HCT116 (cell line): Measurements from ENCODE around the gene WNK2. TPM values are rescaled to one million over a fixed set of nuclear protein-coding genes. Genes with fewer than 3 reads are reported as not detected.

Experiments used
- ATAC-seq: fragments of 200-7000 bp; cut with Tn5 transposase; 2 replicates; pipeline ENCODE4 v1.9.1; 2020; ENCODE audit warnings: mild to moderate bottlenecking, moderate library complexity
- BruUV-seq: library from RNA; stranded (reverse); fragments of 400-500 nt; replicated peaks from 2 replicates; lab custom pipeline; 2021; lab: Mats Ljungman, UMichigan
- CTCF ChIA-PET: fragments of 300-600 bp; sonication (Branson Sonifier 250); formaldehyde crosslinking; loops from one replicate; lab custom pipeline; 2021; ENCODE audit warnings: antibody characterized with exemption; lab: Charles Lee
- POLR2A ChIA-PET: fragments of 300-600, 350-600 bp; sonication (Branson Sonifier 250); formaldehyde crosslinking; loops from one replicate; lab custom pipeline; 2021; ENCODE audit warnings: antibody characterized with exemption; lab: Charles Lee
- RAD21 ChIA-PET, 2 experiments: fragments of 300-600 bp; sonication (Branson Sonifier 250); formaldehyde crosslinking; loops; one replicate each; lab custom pipeline; 2023; ENCODE audit warnings: low total read pairs in 2 of 2; ENCODE audit not compliant: uncharacterized antibody in 2 of 2, unreplicated experiment in 2 of 2, low non-redundant PET in 1 of 2; lab: Charles Lee
- DNase-seq: peaks from one replicate; pipeline ENCODE4 v3.0.0-alpha.2; 2010; ENCODE audit warnings: low read depth, low spot score
- H2AFZ ChIP-seq: fragments of 200-600 bp; shearing (Covaris generic), sonication (generic); 2 replicates; pipeline ENCODE4 v1.6.1; 2017; ENCODE audit warnings: low read depth, mixed run types, mixed read lengths, antibody characterized with exemption, low read length; ENCODE audit not compliant: poor library complexity, severe bottlenecking
- H3K27ac ChIP-seq: 2 replicates; pipeline ENCODE4 v1.5.1; 2012; ENCODE audit warnings: low read depth, low read length
- H3K27me3 ChIP-seq: fragments of 200-600 bp; sonication (generic); 2 replicates; pipeline ENCODE4 v1.6.1; 2016; ENCODE audit warnings: mixed run types, low read length, mixed read lengths; ENCODE audit not compliant: insufficient read depth
- H3K36me3 ChIP-seq, 2 experiments: fragments of 200-500 bp in 1 of 2; fragments of 200-600 bp in 1 of 2; sonication (Bioruptor generic) in 1 of 2; sonication (generic) in 1 of 2; 2 replicates each; pipeline versions ENCODE4 v1.5.1 to v1.6.1; 2014 to 2016; ENCODE audit warnings: low read length in 2 of 2, inconsistent platforms in 1 of 2, mixed read lengths in 1 of 2, mixed run types in 1 of 2; ENCODE audit not compliant: insufficient read depth in 2 of 2, control insufficient read depth in 1 of 2
- H3K4me1 ChIP-seq, 2 experiments: fragments of 200-600 bp in 1 of 2; sonication (generic) in 1 of 2; 2 replicates each; pipeline versions ENCODE4 v1.5.1 to v1.6.1; 2012 to 2017; ENCODE audit warnings: low read length in 2 of 2, inconsistent platforms in 1 of 2, mild to moderate bottlenecking in 1 of 2, mixed read lengths in 1 of 2, mixed run types in 1 of 2, moderate library complexity in 1 of 2; ENCODE audit not compliant: insufficient read depth in 2 of 2, control insufficient read depth in 1 of 2
- H3K4me2 ChIP-seq: fragments of 200-600 bp; sonication (generic); 2 replicates; pipeline ENCODE4 v1.6.1; 2017; ENCODE audit warnings: mixed run types, low read length, mixed read lengths
- H3K4me3 ChIP-seq, 2 experiments: fragments of 200-600 bp in 1 of 2; sonication (generic) in 1 of 2; replicated peaks in 1 of 2; 2 replicates each; pipeline ENCODE4 v1.5.1; 2011 to 2016; ENCODE audit warnings: low read length in 2 of 2, control low read depth in 1 of 2, low read depth in 1 of 2, mild to moderate bottlenecking in 1 of 2, mixed read lengths in 1 of 2, mixed run types in 1 of 2
- H3K79me2 ChIP-seq: fragments of 200-600 bp; sonication (generic); 2 replicates; pipeline ENCODE4 v1.6.1; 2017; ENCODE audit warnings: mild to moderate bottlenecking, mixed run types, low read length, moderate library complexity, mixed read lengths; ENCODE audit not compliant: insufficient read depth
- H3K9ac ChIP-seq: fragments of 200-600 bp; sonication (generic); 2 replicates; pipeline ENCODE4 v1.6.1; 2016; ENCODE audit warnings: low read length, mixed read lengths
- H3K9me2 ChIP-seq: fragments of 200-600 bp; sonication (generic), shearing (Covaris generic); 2 replicates; pipeline ENCODE4 v1.6.1; 2017; ENCODE audit warnings: mixed run types, mild to moderate bottlenecking, moderate library complexity; ENCODE audit not compliant: insufficient read depth
- H3K9me3 ChIP-seq, 2 experiments: fragments of 200-500 bp in 1 of 2; fragments of 200-600 bp in 1 of 2; sonication (Bioruptor generic) in 1 of 2; sonication (generic) in 1 of 2; 2 replicates each; pipeline ENCODE4 v1.6.1; 2014 to 2017; ENCODE audit warnings: low read length in 2 of 2, mixed read lengths in 2 of 2, inconsistent platforms in 1 of 2, low read depth in 1 of 2, mild to moderate bottlenecking in 1 of 2, mixed run types in 1 of 2, moderate library complexity in 1 of 2; ENCODE audit not compliant: control insufficient read depth in 1 of 2, insufficient read depth in 1 of 2
- H4K20me1 ChIP-seq: fragments of 200-600 bp; sonication (generic), shearing (Covaris generic); 2 replicates; pipeline ENCODE4 v1.6.1; 2017; ENCODE audit warnings: mixed run types, mild to moderate bottlenecking, moderate library complexity; ENCODE audit not compliant: insufficient read depth
- EZH2 ChIP-seq: fragments of 200-600 bp; sonication (generic); IDR thresholded peaks from 2 replicates; pipeline ENCODE4 v1.6.1; 2017; ENCODE audit warnings: antibody characterized with exemption, mixed run types
- EZH2phosphoT487 ChIP-seq: fragments of 200-600 bp; IDR thresholded peaks from 2 replicates; pipeline ENCODE4 v1.6.1; 2018; ENCODE audit warnings: antibody characterized with exemption, borderline replicate concordance
- POLR2A ChIP-seq: IDR thresholded peaks from 2 replicates; pipeline ENCODE4 v1.7.0; 2011; ENCODE audit warnings: borderline replicate concordance; ENCODE audit not compliant: insufficient read depth, insufficient read length; ENCODE audit errors: extremely low read depth
- SIN3A ChIP-seq: IDR thresholded peaks from 2 replicates; pipeline ENCODE4 v1.6.1; 2012; ENCODE audit warnings: low read depth
- SRF ChIP-seq: IDR thresholded peaks from 2 replicates; pipeline ENCODE4 v1.6.1; 2012; ENCODE audit warnings: low read depth
- ZNF274 ChIP-seq: fragments of 200-500 bp; sonication (Bioruptor generic); IDR thresholded peaks from 2 replicates; pipeline ENCODE4 v1.6.1; 2014; ENCODE audit warnings: mild to moderate bottlenecking, low read depth, low read length, inconsistent platforms
- intact Hi-C: fragments of 100-400 bp; cut with micrococcal nuclease; formaldehyde crosslinking; loops from 2 replicates; pipeline ENCODE4 v1.10.0; 2022
- total RNA-seq: library from RNA; stranded (reverse); gene quantifications from one replicate; pipeline ENCODE4 v1.2.1, GENCODE V29; 2021; ENCODE audit not compliant: unreplicated experiment
- TF ChIP-seq, protein P1 (sequence below): IDR thresholded peaks from 2 replicates; pipeline ENCODE4 v1.6.1; 2012; ENCODE audit warnings: low read depth
- TF ChIP-seq, protein P2 (sequence below): IDR thresholded peaks from 2 replicates; pipeline ENCODE4 v1.6.1; 2012
- TF ChIP-seq, protein P3 (sequence below): IDR thresholded peaks from 2 replicates; pipeline ENCODE4 v1.6.1; 2012
- TF ChIP-seq, protein P4 (sequence below), 3 experiments: fragments of 200-600 bp in 1 of 3; sonication (generic) in 1 of 3; IDR thresholded peaks in 2 of 3; conservative IDR thresholded peaks in 1 of 3; 2 replicates each; pipeline ENCODE4 v1.5.1; 2012 to 2017; ENCODE audit warnings: low read depth in 2 of 3, low read length in 2 of 3, antibody characterized with exemption in 1 of 3, borderline replicate concordance in 1 of 3, control low read depth in 1 of 3, mild to moderate bottlenecking in 1 of 3, mixed read lengths in 1 of 3, mixed run types in 1 of 3, moderate library complexity in 1 of 3; ENCODE audit not compliant: insufficient read depth in 1 of 3

The WNK2 gene
- total RNA-seq, 1 experiment from 2014 or later: 24.4 TPM

DNA sequence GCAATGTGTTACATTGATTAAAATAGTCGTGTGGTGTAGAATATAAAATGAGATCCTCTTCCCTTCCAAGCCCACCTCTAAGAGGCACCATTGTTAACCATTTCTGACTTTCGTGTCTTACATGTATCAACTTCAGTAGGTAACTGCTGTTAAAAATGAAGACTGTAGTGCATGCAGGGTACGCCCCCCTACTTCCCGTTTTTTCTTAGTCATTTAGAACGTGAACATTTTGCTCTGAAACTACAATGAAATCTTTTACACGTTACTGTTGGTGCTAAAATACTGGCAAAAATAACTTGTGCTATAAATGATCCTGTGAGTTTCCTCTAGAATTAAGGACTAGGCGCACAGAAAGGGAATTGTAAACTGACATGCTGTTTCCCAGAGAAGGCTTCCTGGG is 41.5 kb downstream of the WNK2 start (continued):
- TF ChIP-seq, protein P1, sequence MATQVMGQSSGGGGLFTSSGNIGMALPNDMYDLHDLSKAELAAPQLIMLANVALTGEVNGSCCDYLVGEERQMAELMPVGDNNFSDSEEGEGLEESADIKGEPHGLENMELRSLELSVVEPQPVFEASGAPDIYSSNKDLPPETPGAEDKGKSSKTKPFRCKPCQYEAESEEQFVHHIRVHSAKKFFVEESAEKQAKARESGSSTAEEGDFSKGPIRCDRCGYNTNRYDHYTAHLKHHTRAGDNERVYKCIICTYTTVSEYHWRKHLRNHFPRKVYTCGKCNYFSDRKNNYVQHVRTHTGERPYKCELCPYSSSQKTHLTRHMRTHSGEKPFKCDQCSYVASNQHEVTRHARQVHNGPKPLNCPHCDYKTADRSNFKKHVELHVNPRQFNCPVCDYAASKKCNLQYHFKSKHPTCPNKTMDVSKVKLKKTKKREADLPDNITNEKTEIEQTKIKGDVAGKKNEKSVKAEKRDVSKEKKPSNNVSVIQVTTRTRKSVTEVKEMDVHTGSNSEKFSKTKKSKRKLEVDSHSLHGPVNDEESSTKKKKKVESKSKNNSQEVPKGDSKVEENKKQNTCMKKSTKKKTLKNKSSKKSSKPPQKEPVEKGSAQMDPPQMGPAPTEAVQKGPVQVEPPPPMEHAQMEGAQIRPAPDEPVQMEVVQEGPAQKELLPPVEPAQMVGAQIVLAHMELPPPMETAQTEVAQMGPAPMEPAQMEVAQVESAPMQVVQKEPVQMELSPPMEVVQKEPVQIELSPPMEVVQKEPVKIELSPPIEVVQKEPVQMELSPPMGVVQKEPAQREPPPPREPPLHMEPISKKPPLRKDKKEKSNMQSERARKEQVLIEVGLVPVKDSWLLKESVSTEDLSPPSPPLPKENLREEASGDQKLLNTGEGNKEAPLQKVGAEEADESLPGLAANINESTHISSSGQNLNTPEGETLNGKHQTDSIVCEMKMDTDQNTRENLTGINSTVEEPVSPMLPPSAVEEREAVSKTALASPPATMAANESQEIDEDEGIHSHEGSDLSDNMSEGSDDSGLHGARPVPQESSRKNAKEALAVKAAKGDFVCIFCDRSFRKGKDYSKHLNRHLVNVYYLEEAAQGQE: no peak
- TF ChIP-seq ZNF274: no peak

DNA sequence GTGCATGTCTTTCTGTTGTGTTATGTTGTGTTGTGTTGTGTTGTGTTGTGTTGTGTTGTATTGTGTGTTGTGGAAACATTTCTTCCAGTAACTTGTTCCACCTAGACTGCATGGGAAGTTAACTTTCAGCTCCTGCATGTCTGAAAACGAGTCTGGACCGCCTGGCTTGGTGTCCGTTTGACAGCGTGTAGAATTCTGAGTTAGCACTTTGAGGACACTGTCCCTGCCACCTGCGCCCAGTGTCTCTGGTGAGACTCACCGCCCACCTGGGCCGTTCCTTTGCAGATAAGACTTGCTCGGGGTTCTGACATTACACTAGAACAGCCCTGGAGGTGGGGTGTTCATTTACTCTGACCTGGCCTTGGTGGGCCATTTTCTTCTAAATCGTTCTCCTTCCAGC is 42.0 kb downstream of the WNK2 start:
- Histone ChIP-seq H3K4me2 (no peak overlapping the region), H3K9me3 (no peaks in the 10 kb centered on the region), H3K79me2 (peaks cover 16% of the 10 kb centered on the region), H3K36me3 (no peaks in the 10 kb centered on the region), H4K20me1 (no peaks in the 10 kb centered on the region), H3K4me3 (no peak overlapping the region), H3K27me3 (no peaks in the 10 kb centered on the region), H3K27ac (no peak overlapping the region), H3K9ac (no peak overlapping the region), H3K4me1 (peaks cover 38 to 46% of the 10 kb centered on the region in 2 experiments), H2AFZ (no peak overlapping the region), H3K9me2 (no peaks in the 10 kb centered on the region)
- BruUV-seq: no TSS peak
- DNase-seq: no peak
- ChIA-PET CTCF (no interaction called here), POLR2A (no interaction called here), RAD21 (no interaction called here)
- intact Hi-C loops: no loop called here
- TF ChIP-seq ZNF274: no peak
- TF ChIP-seq SIN3A: no peak
- no peak for TF ChIP-seq POLR2A
- no peak for TF ChIP-seq SRF
- TF ChIP-seq, protein P2, sequence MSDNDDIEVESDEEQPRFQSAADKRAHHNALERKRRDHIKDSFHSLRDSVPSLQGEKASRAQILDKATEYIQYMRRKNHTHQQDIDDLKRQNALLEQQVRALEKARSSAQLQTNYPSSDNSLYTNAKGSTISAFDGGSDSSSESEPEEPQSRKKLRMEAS: no peak
- TF ChIP-seq EZH2phosphoT487: no peak
- no peak for TF ChIP-seq EZH2
- TF ChIP-seq, protein P3, sequence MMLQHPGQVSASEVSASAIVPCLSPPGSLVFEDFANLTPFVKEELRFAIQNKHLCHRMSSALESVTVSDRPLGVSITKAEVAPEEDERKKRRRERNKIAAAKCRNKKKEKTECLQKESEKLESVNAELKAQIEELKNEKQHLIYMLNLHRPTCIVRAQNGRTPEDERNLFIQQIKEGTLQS: no peak
- TF ChIP-seq, protein P4, sequence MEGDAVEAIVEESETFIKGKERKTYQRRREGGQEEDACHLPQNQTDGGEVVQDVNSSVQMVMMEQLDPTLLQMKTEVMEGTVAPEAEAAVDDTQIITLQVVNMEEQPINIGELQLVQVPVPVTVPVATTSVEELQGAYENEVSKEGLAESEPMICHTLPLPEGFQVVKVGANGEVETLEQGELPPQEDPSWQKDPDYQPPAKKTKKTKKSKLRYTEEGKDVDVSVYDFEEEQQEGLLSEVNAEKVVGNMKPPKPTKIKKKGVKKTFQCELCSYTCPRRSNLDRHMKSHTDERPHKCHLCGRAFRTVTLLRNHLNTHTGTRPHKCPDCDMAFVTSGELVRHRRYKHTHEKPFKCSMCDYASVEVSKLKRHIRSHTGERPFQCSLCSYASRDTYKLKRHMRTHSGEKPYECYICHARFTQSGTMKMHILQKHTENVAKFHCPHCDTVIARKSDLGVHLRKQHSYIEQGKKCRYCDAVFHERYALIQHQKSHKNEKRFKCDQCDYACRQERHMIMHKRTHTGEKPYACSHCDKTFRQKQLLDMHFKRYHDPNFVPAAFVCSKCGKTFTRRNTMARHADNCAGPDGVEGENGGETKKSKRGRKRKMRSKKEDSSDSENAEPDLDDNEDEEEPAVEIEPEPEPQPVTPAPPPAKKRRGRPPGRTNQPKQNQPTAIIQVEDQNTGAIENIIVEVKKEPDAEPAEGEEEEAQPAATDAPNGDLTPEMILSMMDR (IDR thresholded peaks at IDR 0.05 in 2 of 3, conservative IDR thresholded peaks at IDR 0.05 in 1 of 3; ENCODE audit: borderline replicate concordance in 1 of 3, insufficient read depth in 1 of 3, low read depth in 2 of 3, low read length in 2 of 3): no peak
- TF ChIP-seq, all 23 proteins: peak for 0
- ATAC-seq: no peak
